Measurements from ENCODE around the gene HLA-DOA. TPM values are rescaled to one million over a fixed set of nuclear protein-coding genes. Genes with fewer than 3 reads are reported as not detected.

Gene HLA-DOA
- total and polyA plus RNA-seq, 10 of the 15 experiments (the other 5 are each of a cell fraction or from before 2014, with no cell fraction given) = 8.8 to 108 (median 58.3) TPM

DNA sequence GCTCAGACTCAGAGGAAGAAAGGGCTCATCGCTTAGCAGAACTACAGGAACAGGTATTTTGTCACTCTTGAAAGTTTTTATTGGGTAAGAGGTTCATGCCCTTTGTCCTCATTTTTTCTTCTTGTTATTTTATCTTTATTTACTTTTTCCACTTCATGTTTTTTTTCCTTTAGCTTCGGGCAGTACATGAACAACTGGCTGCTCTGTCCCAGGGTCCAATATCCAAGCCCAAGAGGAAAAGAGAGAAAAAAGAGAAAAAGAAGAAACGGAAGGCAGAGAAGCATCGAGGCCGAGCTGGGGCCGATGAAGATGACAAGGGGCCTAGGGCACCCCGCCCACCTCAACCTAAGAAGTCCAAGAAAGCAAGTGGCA is 31.5 kb downstream of the HLA-DOA start:
- ChIA-PET RAD21 (ENCODE audit: unreplicated experiment) (no interaction called here), POLR2A (interaction anchor here (0.6 to 16.6 kb wide), 5 partner anchors 11 to 140 kb away, joined by 3 to 486 read pairs (median 4); partner anchors contain the start of genes HLA-DMA and TAP2), SMC1A (ENCODE audit: uncharacterized antibody, unreplicated experiment) (interaction anchor here (0.6 to 17.2 kb wide), 10 partner anchors 12 to 110 kb away, joined by 3 to 347 read pairs (median 4); partner anchors contain the start of gene HLA-DMA), CTCF (interaction anchor here (0.9 to 13.8 kb wide), 7 partner anchors 8 to 148 kb away, joined by 3 to 162 read pairs (median 3); partner anchors contain the start of gene HLA-DMA)
- H2AFZ ChIP-seq (ENCODE audit: control insufficient read depth, low read depth, low read length) = no peak overlapping the region
- no peaks in the 10 kb centered on the region for H3K27me3 ChIP-seq (replicated peaks in 1 of 2; ENCODE audit: control insufficient read depth in 2 of 2, insufficient read depth in 2 of 2, low read length in 1 of 2)
- TF ChIP-seq ZNF687 (IDR thresholded peaks at IDR 0.05) (no peak), RAD51 (IDR thresholded peaks at IDR 0.05) (no peak), HSF1 (IDR thresholded peaks at IDR 0.05; ENCODE audit: low read depth, low read length) (no peak), KDM1A (IDR thresholded peaks at IDR 0.05; ENCODE audit: borderline replicate concordance) (no peak), CUX1 (IDR thresholded peaks at IDR 0.05; ENCODE audit: insufficient replicate concordance, low read depth, low read length) (no peak), RCOR1 (conservative IDR thresholded peaks at IDR 0.05; ENCODE audit: low read depth, low read length) (no peak), MAX (IDR thresholded peaks at IDR 0.05; ENCODE audit: low read depth, low read length) (no peak), ESRRA (IDR thresholded peaks at IDR 0.05; ENCODE audit: low read length) (no peak), MEF2A (IDR thresholded peaks at IDR 0.05; ENCODE audit: insufficient read depth, low read depth, low read length) (no peak)
- TF ChIP-seq, protein P1, sequence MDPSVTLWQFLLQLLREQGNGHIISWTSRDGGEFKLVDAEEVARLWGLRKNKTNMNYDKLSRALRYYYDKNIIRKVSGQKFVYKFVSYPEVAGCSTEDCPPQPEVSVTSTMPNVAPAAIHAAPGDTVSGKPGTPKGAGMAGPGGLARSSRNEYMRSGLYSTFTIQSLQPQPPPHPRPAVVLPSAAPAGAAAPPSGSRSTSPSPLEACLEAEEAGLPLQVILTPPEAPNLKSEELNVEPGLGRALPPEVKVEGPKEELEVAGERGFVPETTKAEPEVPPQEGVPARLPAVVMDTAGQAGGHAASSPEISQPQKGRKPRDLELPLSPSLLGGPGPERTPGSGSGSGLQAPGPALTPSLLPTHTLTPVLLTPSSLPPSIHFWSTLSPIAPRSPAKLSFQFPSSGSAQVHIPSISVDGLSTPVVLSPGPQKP (IDR thresholded peaks at IDR 0.05; ENCODE audit: low read depth, low read length) = no peak
- no TSS peak for BruUV-seq (replicated peaks)
- H3K36me3 ChIP-seq (ENCODE audit: control insufficient read depth in 2 of 2, insufficient read depth in 2 of 2, low read length in 1 of 2) = peaks cover 54 to 67% of the 10 kb centered on the region in 2 experiments
- no peak for ATAC-seq
- no peak for FAIRE-seq
- in situ Hi-C loops (cut with MboI) (no loop called here), intact Hi-C loops (cut with micrococcal nuclease; ENCODE audit: unreplicated experiment) (no loop called here)
- no peak overlapping the region for H3K9ac ChIP-seq (ENCODE audit: control insufficient read depth, insufficient read depth, low read length)
- H3K79me2 ChIP-seq (ENCODE audit: control insufficient read depth, insufficient read depth, low read length) = peaks cover 57% of the 10 kb centered on the region
- 87% methylated on average over 7 of the region's 7 CpGs for WGBS (ENCODE audit: insufficient coverage, insufficient replicate concordance, low lambda C conversion rate, missing lambda C conversion rate)
- H3K27ac ChIP-seq (ENCODE audit: control insufficient read depth, insufficient read depth) = no peak overlapping the region
- H4K20me1 ChIP-seq (ENCODE audit: control insufficient read depth, insufficient read depth) = peaks cover 39% of the 10 kb centered on the region
- no peak overlapping the region; the same call in 1 of the 2 replicates for H3K4me3 ChIP-seq
- no peaks in the 10 kb centered on the region; the same call in 1 of the 2 replicates for H3K4me1 ChIP-seq (ENCODE audit: control insufficient read depth, insufficient read depth, low read length)
- H3K4me2 ChIP-seq (ENCODE audit: control insufficient read depth, insufficient read depth) = no peak overlapping the region; the same call in 1 of the 2 replicates
- no peak for DNase-seq (ENCODE audit: low read depth, low spot score)
- H3K9me3 ChIP-seq (replicated peaks; ENCODE audit: control insufficient read depth, insufficient read depth, low read length) = no peaks in the 10 kb centered on the region
